Bronchus fibroblast of lung (primary cell): Measurements from ENCODE around the gene IRX5. TPM values are rescaled to one million over a fixed set of nuclear protein-coding genes. Genes with fewer than 3 reads are reported as not detected.

Experiments used
- total RNA-seq: library from RNA; depleted of rRNA; stranded (reverse); fragments of >200 nt; gene quantifications from 2 replicates; pipeline ENCODE4 v1.2.3, GENCODE V29; 2015

Gene IRX5
- total RNA-seq = not detected in 2 replicates

DNA sequence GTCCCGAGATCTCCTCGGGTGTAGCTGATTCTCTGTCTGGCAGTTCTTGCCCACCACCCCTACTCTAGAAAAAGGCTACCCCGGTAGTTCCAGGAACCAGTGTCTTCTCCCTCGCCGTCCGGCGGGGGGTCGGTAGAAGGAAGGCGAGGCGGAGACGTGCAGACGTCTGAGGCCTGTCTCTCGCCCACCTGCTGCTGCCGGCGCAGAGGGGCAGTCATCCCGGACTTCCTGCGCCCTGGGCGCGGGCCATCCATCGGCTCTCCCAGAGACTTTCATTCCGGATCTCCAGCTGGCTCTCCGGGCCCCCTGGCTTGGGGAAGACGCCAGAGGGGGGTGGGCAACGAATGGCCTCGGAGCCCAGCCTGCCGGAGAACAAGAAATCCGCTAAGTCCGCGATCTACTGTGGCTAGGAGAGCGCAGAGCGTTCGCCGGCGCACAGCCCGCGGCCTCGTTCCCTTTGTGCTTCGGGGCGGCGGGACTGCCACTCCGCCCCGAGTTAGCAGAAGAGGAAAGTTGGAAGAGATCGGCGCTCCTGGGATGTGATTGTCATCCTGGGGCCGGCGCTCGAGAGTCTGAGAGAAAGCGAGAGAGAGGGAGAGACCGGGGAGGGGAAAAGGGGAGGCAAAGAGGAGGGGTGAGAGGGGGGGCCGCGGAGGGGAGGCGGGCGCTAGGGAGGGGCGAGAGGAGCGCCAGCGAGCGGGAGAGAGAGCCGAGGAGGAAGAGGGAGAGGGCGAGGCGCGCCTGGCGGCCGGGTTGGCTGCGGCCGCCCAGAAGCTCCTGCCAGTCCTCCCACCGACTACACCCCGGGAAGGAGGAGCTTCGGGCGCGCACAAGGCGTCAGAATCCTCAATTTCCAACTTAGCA, at the start of gene IRX5:
Gene IRX5, plus strand, starts transcription at position 861 of the 864 bp plus-strand sequence. CDS start 334 bp downstream, outside the sequence.

